22Rv1 (cell line): Measurements from ENCODE around the gene STMN1.

ENCODE experiments used
- H3K27ac ChIP-seq: fragments of 450-650 bp; 2 replicates; pipeline ENCODE4 v1.5.1; 2017
- ZFX ChIP-seq: fragments of 450-650 bp; IDR thresholded peaks from 2 replicates; pipeline ENCODE4 v1.6.1; 2017; ENCODE audit warnings: antibody characterized with exemption, borderline replicate concordance
- TF ChIP-seq, protein P1 (sequence below): fragments of 450-650 bp; IDR thresholded peaks from 2 replicates; pipeline ENCODE4 v1.5.1; 2017; ENCODE audit warnings: mild to moderate bottlenecking

Gene STMN1

DNA sequence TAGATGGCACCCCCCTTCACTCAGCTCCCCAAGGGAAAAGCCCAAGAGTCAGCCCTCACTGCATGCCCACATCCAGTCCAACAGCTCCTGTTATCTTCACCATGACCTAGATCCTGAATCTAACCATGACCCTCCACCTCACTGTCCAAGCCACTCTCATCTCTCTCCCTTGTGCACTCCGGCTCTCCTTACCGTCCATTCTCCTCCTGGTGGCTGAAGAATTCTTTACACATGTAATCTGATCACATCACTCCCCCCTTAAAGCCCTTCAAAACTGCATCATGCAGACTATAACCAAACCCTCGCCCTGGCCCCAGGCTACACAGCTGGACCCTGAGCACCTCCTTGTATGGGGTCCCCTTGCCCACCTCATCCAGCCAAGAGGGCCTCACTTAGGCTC is 16.7 kb downstream of the STMN1 start:
- TF ChIP-seq, protein P1, sequence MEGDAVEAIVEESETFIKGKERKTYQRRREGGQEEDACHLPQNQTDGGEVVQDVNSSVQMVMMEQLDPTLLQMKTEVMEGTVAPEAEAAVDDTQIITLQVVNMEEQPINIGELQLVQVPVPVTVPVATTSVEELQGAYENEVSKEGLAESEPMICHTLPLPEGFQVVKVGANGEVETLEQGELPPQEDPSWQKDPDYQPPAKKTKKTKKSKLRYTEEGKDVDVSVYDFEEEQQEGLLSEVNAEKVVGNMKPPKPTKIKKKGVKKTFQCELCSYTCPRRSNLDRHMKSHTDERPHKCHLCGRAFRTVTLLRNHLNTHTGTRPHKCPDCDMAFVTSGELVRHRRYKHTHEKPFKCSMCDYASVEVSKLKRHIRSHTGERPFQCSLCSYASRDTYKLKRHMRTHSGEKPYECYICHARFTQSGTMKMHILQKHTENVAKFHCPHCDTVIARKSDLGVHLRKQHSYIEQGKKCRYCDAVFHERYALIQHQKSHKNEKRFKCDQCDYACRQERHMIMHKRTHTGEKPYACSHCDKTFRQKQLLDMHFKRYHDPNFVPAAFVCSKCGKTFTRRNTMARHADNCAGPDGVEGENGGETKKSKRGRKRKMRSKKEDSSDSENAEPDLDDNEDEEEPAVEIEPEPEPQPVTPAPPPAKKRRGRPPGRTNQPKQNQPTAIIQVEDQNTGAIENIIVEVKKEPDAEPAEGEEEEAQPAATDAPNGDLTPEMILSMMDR, result 0 out of 2 replicates have a peak, but pooled peaks have one; percentile 11
- TF ChIP-seq ZFX, result no peak
- no peak overlapping the region for H3K27ac ChIP-seq

DNA sequence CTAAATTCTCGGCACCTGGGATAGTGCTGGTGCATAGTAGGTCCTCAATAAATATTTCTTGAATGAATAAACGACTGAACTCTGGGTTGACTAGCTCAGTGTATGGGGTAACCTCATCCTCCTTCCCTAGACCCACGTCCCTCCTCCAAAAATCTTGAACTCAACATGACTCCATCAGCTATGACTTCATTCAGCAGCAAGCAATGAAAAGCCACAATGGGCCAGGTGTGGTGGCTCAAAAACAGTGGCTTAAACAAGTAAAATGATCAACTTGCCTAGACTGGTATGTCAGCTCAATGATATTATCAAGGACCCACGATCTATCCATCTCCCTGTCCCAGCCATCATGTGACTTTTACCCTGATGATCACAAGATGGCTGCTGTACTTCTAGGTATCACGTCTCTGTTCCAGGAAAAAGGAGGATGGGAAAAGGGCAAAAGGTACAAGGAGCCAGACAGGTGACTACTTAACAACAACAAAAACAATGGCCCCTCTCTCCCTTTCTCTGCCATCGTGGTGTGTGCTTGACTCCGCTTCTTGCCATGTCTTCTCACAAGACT is 17.7 kb downstream of the STMN1 start:
- H3K27ac ChIP-seq, result no peak overlapping the region
- TF ChIP-seq, protein P1, result no peak
- no peak for TF ChIP-seq ZFX

DNA sequence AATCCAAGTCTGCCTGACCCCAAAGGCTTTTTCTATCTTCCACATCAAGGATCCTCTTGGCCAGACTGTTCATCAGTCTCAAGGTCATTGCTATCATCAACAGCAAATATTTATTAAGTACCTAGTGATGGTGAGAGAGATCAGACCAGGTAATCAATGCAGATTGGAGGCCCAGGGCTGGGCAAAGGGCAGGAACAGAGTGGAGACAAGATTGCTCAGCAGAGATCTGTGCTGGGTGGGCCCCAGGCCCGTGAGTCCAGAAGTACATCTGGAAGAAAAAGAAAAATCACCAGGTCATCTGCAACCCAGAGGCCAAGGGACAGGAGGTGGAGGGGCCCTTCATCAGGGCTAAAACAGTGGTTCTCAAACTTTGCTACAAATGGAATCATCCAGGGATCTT is 20.6 kb downstream of the STMN1 start:
- no peak for TF ChIP-seq ZFX
- TF ChIP-seq, protein P1, result no peak
- H3K27ac ChIP-seq, result no peak overlapping the region

DNA sequence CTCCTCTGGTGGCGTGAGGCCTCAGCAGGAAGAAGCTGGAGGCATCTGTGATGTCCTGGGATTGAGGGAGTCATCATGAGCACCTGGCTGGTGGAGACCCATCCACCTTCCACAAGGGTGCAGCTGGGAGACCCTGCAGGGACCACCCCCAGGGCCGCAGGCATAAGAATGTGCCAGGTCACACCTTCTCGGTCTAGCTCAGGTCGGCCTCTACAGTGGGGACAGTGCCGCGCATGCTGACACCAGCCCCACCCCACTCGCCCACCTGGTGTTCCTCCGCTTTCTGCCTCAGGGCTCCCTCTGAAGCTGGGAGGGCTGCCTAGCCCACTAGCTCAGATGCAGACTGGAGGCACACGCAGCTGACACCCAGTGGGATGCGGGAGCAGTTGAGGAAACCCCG is 25.0 kb downstream of the STMN1 start:
- no peak for TF ChIP-seq ZFX
- TF ChIP-seq, protein P1, result no peak
- no peak overlapping the region for H3K27ac ChIP-seq

DNA sequence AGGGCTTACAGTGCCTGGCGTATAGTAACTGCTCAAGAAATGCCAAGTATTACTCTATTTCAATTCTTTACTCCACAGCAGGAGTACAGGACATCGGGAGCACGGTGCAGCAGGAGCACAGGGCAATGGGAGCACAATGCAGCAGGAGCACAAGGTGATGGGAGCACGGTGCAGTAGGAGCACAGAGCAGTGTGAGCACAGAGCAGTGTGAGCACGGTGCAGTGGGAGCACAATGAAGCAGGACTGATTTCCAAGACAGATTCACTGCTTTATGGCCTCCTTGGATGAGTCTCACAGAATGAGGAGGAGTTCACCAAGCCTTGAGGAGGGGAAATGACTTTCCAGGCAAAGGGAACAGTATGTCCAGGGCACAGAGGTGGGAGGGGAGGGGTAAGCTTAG is 25.7 kb downstream of the STMN1 start:
- H3K27ac ChIP-seq, result no peak overlapping the region
- TF ChIP-seq ZFX, result no peak
- TF ChIP-seq, protein P1, result no peak

DNA sequence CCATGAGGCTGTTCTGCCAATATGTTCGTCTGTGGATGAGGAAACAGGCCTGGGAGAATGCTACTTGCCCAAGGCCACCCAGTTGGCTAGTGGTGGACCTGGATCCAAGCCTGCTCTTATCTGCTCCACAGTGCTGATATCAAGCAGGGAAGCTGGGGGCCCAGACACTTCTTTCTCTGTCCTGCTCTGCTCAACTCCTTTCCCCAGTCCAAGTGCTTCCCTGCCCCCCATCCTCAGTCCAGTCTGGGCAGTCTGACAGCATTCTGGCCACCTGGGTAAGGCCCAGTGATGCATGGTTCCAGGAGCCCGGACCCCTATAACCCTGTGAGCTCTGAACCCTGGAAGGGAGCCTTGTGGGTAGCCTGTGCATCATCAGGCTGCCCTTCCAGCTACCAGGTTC is 26.5 kb downstream of the STMN1 start:
- H3K27ac ChIP-seq, result no peak overlapping the region
- TF ChIP-seq ZFX, result no peak
- TF ChIP-seq, protein P1, result no peak

DNA sequence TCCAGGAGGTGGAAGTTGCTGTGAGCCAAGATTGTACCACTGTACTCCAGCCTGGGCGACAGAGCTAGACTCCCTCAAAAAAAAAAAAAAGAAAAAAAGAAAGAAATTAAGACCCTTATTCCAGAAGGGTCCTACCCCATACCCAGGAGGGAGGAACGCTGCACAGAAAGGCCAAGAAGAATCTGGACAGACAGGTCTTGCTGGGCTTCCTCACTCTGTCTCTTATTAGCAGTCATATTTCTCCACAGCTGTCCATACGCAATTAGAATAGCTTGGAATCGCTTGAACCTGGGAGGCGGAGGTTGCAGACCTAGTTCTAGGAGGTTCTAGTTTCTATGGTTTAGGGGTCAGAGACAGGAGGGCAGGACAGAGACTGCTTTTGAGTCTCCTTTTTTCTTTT is 27.5 kb downstream of the STMN1 start:
- TF ChIP-seq ZFX, result no peak
- TF ChIP-seq, protein P1, result no peak
- H3K27ac ChIP-seq, result no peak overlapping the region
